Activated CD4-positive, CD25-positive, alpha-beta regulatory T cell treated with anti-CD3 and anti-CD28 coated beads, Interleukin-2, amount 50 U/mL, for 24 hours (primary cell): ENCODE results near the gene NBEAL1.
"Not testable (repeated sequence)": the region's sequence is repeated elsewhere in the genome, so short reads cannot be mapped to it uniquely, and the experiment has no call there.

Experiments used
- ATAC-seq, 2 donors: fragments of 150-1000 bp; cut with Tn5 transposase; one replicate each; pipeline ENCODE4 v1.10.0; 2021; ENCODE audit warnings: mild to moderate bottlenecking in 1 of 2, moderate library complexity in 1 of 2

Gene NBEAL1

DNA sequence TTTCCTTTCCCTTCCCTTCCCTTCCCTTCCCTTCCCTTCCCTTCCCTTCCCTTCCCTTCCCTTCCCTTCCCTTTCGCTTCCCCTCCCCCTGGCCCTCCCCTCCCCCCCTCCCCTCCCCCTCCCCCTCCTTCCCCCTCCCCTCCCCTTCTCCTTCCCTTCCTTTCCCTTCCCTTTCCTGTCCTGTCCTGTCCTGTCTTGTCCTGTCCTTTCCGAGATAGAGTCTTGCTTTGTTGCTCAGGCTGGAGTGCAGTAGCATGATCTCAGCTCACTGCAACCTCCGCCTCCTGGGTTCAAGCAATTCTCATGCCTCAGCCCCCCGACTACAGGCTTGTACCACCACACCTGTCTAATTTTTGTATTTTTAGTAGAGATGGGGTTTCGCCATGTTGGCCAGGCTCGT, 24.5 kb downstream of the NBEAL1 start:
- not testable (repeated sequence) for ATAC-seq

DNA sequence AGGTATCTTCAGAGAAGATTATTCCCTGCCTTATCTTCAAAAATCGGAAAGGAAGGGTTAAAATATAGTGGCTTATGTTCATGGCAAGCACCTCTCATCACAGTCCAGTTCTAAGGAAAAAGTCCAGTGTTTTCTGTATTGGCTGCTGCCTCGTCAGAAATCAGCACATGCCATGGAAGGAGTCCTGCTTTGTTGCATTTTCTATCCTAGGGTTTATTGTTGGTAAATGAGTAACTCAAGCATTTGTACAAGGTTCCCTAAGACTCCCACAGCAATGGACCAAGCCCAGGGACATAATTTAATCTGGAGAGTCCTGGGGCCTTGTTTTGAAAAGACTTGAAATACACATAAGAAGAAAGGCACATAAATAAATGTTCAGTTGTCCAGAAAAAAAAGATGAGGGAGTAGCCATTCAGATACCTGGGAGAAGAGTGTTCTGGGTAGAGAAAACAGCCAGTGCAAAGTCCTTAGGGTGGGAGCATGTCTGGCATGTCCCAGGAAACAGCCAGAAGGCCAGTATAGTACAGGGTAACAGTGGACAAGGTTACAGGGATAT, 26.4 kb downstream of the NBEAL1 start:
- no peak for ATAC-seq

DNA sequence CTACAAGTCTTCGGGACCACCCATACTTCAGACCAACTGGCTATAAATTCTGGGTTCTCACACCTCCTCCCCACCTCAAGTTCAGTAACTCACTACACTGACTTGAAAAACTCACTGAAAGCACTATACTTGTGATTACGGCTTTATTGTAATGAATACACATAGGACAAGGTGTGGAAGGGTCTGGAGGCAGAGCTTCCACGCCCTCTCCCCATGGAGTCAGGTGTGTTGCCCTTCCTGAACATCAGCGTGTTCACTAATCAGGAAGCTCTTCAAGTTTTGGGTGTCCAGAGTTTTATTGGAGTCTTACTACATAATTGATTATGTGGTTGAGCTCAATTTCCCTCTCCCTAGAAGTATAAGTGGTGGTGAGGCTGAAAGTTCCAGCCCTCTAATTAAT, 27.5 kb downstream of the NBEAL1 start:
- ATAC-seq, result no peak

DNA sequence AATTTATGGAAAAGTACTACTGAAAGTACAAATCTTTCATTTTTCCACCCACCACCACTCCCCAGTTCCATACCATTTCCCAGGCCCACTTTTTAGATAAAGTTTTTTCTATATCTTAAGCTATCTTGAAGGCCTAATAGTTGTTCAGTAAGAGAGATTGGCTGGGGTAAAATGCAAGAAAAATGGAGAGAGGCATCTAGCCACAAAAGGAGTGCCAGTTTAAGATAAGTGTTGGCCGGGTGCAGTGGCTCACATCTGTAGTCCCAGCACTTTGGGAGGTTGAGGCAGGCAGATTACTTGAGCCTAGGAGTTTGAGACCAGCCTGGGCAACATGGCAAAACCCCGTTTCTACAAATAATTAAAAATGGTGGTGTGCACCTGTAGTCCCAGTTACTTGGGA, 28.6 kb downstream of the NBEAL1 start:
- ATAC-seq, result no peak

DNA sequence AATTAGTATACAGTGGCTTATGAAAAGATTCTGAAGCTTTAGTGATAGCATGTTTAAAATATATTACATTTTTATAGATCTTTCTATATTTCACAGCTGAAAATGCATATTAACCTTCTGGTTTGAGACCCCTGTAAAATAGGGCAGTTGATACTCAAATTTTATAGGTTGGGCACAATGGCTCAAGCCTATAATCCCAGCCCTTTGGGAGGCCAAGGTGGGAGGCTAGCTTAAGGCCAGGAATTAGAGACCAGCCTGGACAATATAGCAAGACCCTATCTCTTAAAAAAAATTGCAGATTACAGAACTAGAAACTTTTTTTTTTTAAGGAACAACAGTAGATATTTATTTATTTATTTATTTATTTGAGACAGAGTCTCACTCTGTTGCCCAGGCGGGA, 31.2 kb downstream of the NBEAL1 start:
- ATAC-seq, result no peak

DNA sequence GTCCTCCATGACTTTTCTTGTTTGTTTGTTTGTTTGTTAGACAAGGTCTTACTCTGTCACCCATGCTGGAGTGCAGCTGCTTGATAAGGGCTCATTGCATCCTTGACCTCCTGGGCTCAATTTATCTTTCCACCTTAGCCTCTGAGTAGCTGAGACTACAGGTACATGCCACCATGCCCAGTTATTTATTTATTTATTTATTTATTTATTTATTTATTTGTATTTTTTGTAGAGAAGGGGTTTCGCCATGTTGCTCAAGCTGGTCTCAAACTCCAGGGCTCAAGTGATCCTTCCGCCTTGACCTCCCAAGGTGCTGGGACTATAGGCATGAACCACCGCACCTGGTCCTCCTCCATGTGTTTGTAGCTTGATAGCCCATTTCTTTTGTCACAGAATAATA, 37.9 kb downstream of the NBEAL1 start:
- no peak for ATAC-seq

DNA sequence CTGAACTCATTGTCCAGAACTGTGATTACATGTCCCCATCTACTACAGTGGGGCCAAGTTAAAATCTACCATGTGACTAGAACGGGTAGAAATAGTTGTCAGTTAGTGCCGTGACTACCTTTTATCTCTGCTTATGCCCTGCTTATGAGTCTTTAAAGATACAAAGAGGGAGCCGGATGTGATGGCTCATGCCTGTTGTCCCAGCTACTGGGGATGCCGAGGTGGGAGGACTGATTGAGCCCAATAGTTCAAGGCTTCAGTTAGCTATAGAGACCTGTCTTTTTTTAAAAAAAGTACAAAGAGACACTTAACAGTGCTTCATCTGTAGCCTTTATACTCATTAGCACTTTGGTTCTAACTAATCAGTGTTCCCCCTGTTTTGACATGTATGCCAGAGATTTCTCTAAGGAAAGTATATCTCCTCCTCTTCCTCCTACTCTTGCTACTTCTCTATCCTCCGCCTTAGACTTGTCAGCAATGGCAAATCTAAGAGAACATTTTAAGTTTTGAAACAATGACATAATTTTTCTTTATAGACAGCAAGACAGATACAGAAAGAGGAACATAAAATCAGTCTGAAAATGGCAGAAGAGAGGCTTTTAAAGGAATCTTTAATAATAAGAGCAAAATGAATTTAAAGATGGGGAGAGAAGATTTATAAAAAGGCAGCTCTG, 45.0 kb downstream of the NBEAL1 start:
- no peak for ATAC-seq

DNA sequence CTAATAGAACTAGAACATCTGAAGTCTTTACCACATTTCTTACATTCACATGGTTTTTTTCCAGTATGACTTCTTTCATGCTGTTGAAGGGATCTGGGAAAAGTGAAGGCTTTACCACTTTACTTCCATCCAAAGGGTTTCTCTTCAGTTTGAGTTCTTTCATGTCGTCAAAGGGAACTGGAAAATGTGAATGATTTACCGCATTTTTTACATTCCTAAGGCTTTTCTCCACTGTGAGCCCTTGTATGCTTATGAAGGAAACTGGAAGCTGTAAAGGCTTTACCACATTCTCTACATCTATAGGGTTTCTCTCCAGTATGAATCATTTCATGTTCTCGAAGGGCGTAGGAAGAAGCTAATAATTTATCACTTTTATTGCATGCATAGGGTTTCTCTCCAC, 46.7 kb downstream of the NBEAL1 start:
- ATAC-seq, result no peak

DNA sequence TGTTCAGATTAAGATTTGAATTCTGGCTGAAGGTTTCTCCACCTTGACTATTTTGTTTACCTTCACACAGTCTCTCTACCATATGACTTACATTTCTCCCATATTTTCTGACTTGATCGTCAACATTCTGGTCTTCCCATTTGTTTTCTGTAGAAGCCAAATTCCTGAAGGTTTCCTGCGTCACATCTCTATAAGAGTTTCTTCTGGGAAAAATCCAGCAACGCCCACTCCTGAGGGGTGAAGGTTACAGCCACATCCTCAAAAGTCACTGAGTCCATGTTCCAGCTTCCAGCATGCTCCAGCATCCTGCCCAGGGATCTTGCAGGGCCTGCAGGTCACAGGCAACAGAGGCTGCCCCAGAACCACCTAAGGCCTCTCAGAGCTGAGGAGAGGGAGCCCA, 47.5 kb downstream of the NBEAL1 start:
- no peak for ATAC-seq

DNA sequence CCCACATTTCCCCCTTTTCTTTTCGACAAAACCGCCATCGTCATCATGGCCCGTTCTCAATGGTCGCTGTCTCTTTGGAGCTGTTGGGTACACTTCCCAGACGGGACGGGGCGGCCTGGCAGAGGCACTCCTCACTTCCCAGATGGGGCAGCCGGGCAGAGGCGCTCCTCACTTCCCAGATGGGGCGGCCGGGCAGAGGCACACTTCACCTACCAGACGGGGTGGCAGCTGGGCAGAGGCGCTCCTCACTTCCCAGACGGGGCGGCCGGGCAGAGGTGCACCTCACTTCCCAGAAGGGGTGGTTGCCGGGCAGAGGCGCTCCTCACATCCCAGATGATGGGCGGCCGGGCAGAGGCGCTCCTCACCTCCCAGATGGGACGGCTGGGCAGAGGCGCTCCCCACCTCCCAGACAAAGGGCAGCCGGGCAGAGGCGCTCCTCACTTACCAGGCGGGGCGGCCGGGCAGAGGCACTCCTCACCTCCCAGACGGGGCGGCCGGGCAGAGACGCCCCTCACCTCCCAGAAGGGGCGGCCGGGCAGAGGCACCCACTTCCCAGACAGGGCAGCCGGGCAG, 51.9 kb downstream of the NBEAL1 start:
- ATAC-seq, result not testable (repeated sequence)

DNA sequence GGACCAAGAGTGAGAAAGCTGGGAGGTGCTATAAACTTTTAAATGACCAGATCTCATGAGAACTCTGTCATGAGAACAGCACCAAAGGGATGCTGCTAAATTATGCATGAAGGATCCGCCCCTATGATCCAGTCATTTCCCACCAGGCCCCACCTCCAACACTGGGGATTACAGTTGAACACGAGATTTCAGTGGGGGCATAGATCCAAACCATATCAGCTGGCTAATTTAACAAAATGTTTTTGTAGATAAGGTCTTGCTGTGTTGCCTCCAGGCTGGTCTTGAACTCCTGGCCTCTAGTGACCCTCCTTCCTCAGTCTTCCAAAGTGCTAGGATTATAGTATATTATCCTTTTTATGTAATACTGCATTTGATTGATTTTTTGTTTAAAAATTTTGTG, 56.0 kb downstream of the NBEAL1 start:
- no peak for ATAC-seq

DNA sequence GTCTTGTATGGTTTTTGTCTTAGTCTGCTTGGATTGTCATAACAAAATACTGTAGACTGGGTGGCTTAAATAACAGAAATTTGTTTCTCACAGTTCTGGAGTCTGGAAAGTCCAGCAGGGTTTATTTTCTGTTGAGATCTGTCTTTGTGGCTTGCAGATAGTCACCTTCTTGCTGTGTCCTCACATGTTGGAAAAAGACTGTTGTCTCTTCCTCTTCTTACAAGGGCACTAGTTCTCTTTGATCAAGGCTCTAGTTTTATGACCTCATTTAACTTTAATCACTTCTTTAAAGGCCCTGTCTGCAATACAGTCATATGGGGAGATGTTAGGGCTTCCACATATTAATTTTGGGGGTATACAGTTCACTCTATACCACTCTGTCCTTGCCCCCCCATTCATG, 56.5 kb downstream of the NBEAL1 start:
- ATAC-seq, result no peak

DNA sequence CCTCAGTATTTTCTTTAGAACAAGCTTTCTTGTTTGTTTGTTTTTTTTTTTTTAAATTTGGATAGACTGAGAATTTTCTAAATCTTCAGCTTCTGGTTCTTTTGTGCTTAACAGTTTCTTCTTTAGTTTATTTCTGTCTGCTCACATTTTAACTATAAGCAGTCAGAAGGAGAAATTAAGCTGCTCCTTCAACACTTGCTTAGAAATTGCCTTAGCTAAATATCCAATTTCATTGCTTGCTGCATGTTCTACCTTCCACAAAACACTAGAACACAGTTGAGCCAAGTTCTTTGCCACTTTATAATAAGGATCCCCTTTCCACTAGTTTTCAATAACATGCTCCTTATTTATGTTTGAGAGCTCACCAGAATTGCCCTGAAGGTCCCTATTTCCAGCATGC, 57.7 kb downstream of the NBEAL1 start:
- ATAC-seq, result no peak

DNA sequence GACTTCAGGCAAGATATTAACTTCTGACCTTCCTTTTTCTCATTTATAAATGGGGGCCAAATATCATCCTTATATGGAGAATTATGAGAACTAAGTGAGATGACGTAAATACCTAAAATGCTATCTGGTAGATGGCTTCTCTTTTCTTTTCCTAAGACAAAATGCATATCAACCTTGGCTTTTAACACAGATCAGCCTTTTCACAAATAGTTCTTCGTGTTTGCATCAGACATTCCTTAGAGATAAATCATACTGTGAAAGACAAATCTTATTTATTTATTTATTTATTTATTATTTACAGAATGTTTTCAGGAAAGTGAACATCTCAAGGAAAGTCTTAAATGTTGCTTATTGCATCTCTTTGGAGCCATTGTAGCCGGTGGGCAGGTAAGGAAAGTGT, 62.8 kb downstream of the NBEAL1 start:
- no peak for ATAC-seq

DNA sequence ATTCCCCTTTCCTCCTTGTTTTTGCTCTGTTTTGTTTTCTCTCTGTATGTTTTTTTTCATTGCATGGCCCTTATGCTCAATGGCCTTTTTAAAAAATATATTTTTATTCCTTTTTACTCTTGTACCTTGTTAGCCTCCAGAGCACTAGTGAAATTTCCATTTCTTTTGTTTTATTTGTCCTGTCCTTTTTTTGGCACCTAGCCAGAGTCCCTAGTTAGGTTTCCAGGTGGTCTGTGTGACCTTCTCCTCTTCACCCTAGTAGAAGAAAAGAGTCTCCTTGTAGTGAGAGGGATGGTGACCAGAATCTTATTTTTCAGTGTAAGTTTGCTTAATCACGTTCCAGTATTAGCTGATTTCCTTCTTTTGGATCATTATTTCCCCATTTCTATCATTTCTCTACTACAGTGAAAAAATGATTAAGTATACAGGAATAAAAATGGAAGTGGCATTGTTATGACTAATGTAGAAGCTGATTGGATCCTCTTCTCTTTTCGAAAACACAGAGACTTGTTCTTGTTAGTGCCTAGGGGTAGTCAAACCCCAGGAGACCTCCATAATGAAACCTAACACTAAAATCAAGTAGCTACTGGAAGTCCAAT, 65.9 kb downstream of the NBEAL1 start:
- no peak for ATAC-seq

DNA sequence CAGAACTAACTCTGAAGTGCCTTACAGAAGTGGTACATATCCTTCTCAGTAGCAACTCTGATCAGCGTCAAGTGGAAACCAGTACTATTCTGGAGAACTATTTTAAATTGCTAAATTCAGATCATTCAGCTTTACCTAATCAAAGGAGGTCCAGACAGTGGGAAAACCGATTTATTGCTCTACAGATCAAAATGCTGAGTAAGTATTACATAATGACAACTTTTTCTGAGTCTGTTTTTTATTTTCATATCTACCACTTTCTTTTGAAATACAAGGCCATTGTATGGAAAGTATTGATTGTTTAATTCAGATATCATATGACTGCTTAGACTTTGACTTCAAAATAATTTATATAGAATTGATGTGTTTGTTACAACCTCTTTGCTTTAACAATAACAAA, 68.7 kb downstream of the NBEAL1 start:
- ATAC-seq, result no peak

DNA sequence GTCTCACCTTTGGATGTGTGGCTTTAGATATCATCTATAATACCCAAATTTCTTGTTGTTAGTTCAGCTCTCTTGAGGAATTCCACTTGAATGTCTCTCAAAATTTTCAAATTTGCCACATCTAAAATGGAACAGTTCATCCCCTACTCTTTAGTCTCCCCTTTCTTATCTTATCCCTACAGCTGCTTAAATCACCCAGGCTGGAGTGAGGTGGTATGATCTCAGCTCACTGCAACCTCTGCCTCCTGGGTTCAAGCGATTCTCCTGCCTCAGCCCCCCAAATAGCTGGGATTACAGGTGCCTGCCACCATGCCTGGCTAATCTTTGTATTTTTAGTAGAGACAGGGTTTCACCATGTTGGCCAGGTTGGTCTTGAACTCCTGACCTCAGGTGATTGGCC, 71.7 kb downstream of the NBEAL1 start:
- not testable (repeated sequence) for ATAC-seq

DNA sequence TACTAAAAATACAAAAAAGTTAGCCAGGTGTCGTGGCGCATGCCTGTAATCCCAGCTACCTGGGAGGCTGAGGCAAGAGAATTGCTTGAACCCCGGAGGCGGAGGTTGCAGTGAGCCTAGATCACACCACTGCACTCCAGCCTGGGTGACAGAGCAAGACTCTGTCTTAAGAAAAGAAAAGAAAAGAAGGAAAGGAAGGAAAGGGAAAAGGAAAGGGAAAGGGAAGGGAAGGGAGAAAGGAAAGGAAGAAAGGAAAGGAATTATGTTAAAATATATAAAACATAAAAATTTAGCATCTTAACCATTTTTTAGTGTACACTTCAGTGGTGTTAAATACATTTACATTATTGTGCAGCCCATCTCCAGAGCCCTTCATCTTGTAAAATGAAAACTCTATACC, 76.0 kb downstream of the NBEAL1 start:
- not testable (repeated sequence) for ATAC-seq

DNA sequence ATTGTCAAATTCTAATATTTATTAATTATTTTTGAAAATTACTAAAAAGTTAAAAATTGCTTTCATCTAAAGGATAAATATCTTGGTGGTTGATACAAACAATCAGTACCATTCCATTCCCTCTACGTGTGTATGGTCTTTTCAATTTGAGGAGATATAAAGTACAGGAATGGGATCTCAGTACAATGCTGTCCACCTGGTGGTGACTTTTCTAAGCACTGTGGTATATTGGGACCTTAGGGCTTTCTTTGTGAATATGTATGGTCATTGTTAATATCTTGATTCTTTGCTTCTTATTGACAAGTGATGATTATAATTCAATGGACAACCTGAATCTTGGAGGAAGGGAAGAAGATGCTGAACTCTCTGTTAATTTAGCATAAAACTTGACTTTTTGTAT, 83.1 kb downstream of the NBEAL1 start:
- no peak for ATAC-seq

DNA sequence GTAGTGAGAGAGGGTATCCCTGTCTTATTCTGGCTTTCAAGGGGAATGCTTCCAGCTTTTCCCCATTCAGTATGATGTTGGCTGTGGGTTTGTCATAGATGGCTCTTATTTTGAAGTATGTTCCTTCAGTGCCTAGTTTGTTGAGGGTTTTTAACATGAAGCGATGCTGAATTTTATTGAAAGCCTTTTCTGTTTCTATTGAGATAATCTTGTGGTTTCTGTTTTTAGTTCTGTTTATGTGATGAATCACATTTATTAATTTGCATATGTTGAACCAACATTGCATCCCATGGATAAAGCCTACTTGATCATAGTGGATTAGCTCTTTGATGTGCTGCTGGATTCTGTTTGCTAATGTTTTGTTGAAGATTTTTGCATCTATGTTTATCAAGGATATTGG, 87.7 kb downstream of the NBEAL1 start:
- not testable (repeated sequence) for ATAC-seq

DNA sequence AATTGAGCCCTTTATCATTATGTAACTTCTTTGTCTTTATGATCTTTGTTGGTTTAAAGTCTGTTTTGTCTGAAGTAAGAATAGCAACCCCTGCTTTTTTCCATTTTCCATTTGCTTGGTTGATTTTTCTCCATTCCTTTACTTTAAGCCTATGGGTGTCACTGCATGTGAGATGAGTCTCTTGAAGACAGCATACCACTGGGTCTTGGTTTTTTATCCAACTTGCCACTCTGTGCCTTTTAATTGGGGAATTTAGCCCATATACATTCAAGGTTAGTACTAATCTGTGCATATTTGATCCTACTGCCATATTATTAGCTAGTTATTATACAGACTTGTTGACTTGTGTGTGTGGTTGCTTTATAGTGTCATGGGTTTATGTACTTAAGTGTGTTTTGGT, 89.6 kb downstream of the NBEAL1 start:
- no peak for ATAC-seq

DNA sequence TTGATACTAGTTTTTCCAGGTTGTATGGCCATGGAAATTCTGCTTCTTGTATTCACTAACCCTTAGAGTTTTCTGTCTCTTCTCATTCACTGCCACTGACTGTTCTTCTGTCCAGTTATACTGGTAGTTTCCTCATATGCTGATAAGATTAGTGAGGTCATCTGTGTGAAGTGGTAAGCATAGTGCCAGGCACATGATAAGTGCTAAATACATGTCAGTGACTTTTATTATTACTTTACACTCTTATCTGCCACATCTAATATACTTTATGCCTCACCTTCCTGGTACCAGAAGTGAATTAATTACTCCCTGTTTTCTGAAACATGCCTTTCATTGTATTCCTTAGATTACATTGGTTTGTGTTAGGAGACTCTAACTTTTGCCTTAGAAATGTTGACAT, 91.3 kb downstream of the NBEAL1 start:
- ATAC-seq, result no peak

DNA sequence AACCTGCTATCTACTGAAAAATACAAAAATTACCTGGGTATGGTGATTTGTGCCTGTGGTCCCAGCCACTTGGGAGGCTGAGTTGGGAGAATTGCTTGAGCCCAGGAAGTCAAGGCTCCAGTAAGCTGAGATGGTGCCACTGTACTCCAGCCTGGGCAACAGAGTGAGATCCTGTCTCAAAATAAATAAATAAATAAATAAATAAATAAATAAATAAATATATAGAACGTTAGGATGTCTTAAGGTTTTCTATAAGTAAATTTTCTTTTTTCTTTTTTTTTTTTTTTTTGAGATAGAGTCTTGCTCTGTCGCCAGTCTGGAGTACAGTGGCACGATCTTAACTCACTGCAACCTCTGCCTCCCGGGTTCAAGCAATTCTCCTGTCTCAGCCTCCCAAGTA, 95.8 kb downstream of the NBEAL1 start:
- ATAC-seq, result not testable (repeated sequence)

DNA sequence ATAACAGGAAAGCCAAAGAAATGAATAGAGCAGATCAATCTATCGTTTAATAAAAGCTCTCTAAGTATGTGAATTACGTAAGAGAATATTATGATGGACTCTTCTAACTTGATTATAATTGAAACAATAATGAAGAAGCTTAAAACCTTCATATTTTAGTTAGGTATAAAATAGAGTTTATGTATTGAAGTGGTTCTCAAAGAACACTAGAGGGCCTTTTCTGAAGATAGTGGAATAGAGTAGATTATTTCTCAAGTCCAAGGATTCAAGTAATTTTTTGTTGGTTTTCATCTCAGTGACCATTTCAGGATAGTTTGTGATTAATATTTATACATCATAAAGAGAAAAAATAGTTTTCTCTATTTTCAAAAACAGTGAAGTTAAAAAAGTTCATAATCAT, 97.7 kb downstream of the NBEAL1 start:
- no peak for ATAC-seq
